ENCODE results near the gene WDR86. TPM values are rescaled to one million over a fixed set of nuclear protein-coding genes. Genes with fewer than 3 reads are reported as not detected.

Gene WDR86
- total RNA-seq, 1 experiment from 2014 or later: 8.1 TPM

DNA sequence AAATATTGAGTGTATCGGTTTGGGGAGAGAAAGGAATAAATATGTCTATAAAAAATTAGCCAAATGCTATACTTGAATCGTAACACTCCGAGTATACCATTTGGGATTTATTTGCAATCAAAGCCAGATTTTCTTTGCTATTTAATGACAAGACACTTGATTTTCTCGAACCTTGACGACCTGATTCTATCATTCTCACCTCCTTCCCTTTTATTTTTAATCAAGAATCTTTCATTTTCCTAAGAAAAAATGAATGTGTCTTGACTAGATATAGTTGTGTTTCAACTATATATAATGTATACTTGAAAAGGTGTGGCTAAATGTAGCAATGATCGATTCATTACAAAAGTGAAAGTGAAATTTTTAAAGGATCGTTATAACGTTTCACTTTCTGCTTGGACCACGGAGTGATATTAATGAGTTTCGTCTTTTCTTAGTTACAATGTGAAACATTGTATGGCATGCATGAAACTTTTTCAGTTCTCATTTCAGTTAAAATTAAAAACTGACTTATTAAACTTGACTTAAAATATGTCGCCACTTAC, 67.7 kb downstream of the WDR86 start:
- Histone ChIP-seq H3K56ac (ENCODE audit: insufficient read length, low read depth, low read length) (no peak overlapping the region), H3K79me2 (ENCODE audit: insufficient read depth, low read length) (no peaks in the 10 kb centered on the region), H3T11ph (ENCODE audit: low read length) (no peak overlapping the region), H3K79me1 (ENCODE audit: insufficient read depth, low read depth, low read length, poor library complexity, severe bottlenecking) (peaks cover 2% of the 10 kb centered on the region), H3K4ac (ENCODE audit: low read depth, low read length) (no peak overlapping the region), H3K27me3 (ENCODE audit: insufficient read depth, low read length) (peaks cover 2% of the 10 kb centered on the region; the same call in 1 of the 2 replicates), H2AFZ (ENCODE audit: low read length) (no peak overlapping the region), H3K14ac (ENCODE audit: insufficient read depth, low read length) (0 out of 2 replicates have a peak overlapping the region, but pooled peaks have one; percentile 96), H3K9ac (ENCODE audit: extremely low read depth, insufficient read length, low read length) (peak overlapping the region; percentile 74), H4K5ac (ENCODE audit: insufficient read length, low read depth, low read length) (no peak overlapping the region), H3K18ac (ENCODE audit: insufficient read length, low read depth, low read length) (no peak overlapping the region), H2BK5ac (ENCODE audit: insufficient read length, low read length) (no peak overlapping the region), H4K8ac (replicated peaks; ENCODE audit: insufficient read length, low read depth, low read length) (no peak overlapping the region), H4K20me1 (ENCODE audit: control insufficient read depth, insufficient read depth, insufficient read length) (no peaks in the 10 kb centered on the region), H3K27ac (ENCODE audit: insufficient read length, low read depth, low read length) (no peak overlapping the region), H3K4me2 (ENCODE audit: insufficient read depth, insufficient read length, low read length) (peak overlapping the region; percentile 37), H3K9me3 (ENCODE audit: control insufficient read depth, low read depth, low read length) (no peaks in the 10 kb centered on the region), H2BK12ac (ENCODE audit: insufficient read length, low read depth, low read length) (no peak overlapping the region), H4K91ac (ENCODE audit: insufficient read length, low read depth, low read length) (no peak overlapping the region), H2BK15ac (ENCODE audit: low read depth, low read length) (no peak overlapping the region), H3K23ac (ENCODE audit: insufficient read length, low read depth, low read length) (no peak overlapping the region), H2AK5ac (ENCODE audit: insufficient read length, low read length) (no peak overlapping the region), H2BK120ac (ENCODE audit: low read depth, low read length, poor library complexity, severe bottlenecking) (no peak overlapping the region), H3K4me1 (ENCODE audit: insufficient read depth, low read length) (no peaks in the 10 kb centered on the region), H3K23me2 (ENCODE audit: insufficient read length, low read depth, low read length, poor library complexity, severe bottlenecking) (no peaks in the 10 kb centered on the region), H2BK20ac (ENCODE audit: low read depth, low read length, poor library complexity, severe bottlenecking) (no peak overlapping the region)
- TF ChIP-seq, protein P1, sequence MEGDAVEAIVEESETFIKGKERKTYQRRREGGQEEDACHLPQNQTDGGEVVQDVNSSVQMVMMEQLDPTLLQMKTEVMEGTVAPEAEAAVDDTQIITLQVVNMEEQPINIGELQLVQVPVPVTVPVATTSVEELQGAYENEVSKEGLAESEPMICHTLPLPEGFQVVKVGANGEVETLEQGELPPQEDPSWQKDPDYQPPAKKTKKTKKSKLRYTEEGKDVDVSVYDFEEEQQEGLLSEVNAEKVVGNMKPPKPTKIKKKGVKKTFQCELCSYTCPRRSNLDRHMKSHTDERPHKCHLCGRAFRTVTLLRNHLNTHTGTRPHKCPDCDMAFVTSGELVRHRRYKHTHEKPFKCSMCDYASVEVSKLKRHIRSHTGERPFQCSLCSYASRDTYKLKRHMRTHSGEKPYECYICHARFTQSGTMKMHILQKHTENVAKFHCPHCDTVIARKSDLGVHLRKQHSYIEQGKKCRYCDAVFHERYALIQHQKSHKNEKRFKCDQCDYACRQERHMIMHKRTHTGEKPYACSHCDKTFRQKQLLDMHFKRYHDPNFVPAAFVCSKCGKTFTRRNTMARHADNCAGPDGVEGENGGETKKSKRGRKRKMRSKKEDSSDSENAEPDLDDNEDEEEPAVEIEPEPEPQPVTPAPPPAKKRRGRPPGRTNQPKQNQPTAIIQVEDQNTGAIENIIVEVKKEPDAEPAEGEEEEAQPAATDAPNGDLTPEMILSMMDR (conservative IDR thresholded peaks at IDR 0.05): no peak
- H3K27ac Mint-ChIP-seq: no peak overlapping the region; a peak in 1 of 7 replicates
- peak overlapping the region; percentile 77 to 85 for H3K4me3 Mint-ChIP-seq
- H3K4me1 Mint-ChIP-seq: peaks cover 0 to 3% of the 10 kb centered on the region in 2 experiments; a peak in 3 of 4 replicates
- WGBS (ENCODE audit: extremely low coverage, insufficient read length, low lambda C conversion rate): no CpG with 5 or more reads among the region's 11 CpGs
- DNase-seq: no peak
- peaks cover 0 to 2% of the 10 kb centered on the region in 2 experiments; a peak in 1 of 5 replicates for H3K9me3 Mint-ChIP-seq
- peaks cover 0 to 26% (median 20%) of the 10 kb centered on the region in 3 experiments; a peak in 5 of 7 replicates for H3K36me3 Mint-ChIP-seq (ENCODE audit: insufficient read depth in 1 of 3, low read depth in 3 of 3)
- peaks cover 5% of the 10 kb centered on the region for H3K27me3 Mint-ChIP-seq (ENCODE audit: low read depth)
